GM19238 (cell line): Measurements from ENCODE around the gene TRIM66.
A peak's percentile ranks its signal among the peaks of the same experiment; 100 is the strongest.
"Not testable (repeated sequence)": the region's sequence is repeated elsewhere in the genome, so short reads cannot be mapped to it uniquely, and the experiment has no call there.

Source experiments
- DNase-seq: peaks from one replicate; pipeline ENCODE4 v3.0.0; 2011; ENCODE audit warnings: low spot score; ENCODE audit not compliant: insufficient read length

Gene TRIM66

DNA sequence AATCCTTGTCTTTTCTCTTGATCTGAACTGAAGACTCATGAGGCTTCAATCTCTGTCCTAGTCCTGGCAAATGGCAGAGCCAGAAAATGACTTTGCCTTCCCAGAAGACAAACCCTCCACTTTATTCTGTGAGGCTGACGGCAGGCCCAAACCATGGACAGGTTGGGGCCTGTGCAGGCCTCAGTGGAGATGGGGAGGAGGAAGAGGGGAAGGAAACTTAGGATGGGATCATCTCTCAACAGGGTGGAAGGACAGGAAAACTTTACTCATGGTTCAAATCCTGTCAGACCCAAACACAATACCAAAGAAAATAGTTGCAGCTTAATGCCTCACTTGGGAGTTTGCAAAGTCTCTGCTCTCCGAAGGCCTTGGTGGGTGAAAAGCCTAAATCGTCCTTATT lies 10.0 kb upstream of the TRIM66 start:
- no peak for DNase-seq

- DNase-seq: no peak
These were observed 9.1 kb upstream of the TRIM66 start for GRCh38 chr11:8691601-8692000.

DNA sequence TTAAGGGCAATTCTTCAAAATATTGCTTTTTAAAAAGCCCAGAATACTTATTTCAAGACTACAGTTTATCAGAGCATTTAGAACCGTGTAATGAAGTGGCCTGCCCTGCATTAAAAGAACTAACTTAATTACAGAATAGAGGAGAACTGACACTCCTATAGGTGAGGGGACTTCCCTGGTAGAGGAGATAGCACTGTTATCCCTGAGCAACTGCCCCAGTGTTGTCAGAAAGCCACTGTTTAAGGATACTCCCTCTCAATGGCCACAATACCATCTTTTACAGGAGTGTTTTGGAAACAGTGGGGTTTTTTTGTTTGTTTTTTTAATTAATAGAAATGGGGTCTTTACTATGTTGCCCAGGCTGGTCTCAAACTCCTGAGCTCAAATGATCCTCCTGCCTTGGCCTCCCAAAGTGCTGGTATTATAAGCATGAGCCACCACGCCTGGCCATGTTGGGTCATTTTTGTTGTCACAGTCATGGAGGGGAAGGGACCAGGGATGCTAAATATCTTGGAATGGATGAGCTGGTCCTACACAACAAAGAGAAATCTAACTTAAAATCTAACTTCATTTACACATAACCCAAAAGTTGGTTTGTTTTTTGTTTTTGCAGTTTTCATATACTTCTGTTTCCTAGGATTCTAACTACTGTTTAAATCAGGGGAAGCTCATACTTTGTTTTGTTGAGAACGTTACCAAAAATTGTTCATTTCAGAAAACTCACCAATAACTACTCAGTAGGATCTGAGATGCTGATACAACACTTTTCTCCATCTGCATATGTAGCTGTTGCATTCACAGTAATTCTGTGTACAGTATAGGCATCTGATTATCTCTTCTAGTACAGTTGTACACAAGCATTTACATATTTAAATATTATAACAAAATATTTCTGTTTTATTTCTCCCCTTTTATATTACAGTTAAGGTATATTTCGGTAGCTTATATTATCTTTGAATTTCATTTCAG lies 8.2 kb upstream of the TRIM66 start:
- DNase-seq: no peak

- DNase-seq: no peak
These were observed 7.3 kb upstream of the TRIM66 start for GRCh38 chr11:8689726-8690255.

- DNase-seq: peak; percentile 97
These were observed 6.2 kb upstream of the TRIM66 start for GRCh38 chr11:8688414-8689362.

DNA sequence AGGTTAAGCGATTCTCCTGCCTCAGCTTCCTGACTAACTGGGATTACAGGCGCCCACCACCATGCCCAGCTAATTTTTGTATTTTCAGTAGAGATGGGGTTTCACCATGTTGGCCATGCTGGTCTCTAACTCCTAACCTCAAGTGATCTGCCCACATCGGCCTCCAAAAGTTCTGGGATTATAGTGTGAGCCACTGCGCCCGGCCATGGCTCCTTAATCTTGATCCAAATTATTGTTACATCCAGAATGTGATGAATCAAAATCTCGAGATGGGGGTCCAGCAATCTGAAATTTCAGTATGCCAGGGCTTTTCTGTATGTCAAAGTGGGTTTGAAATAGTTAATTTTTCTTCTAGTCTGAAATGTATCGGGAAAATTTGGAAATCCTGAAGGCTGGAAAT lies 3.9 kb upstream of the TRIM66 start:
- no peak for DNase-seq

- no peak for DNase-seq
These were observed 3.4 kb upstream of the TRIM66 start for GRCh38 chr11:8685820-8686219.

- no peak for DNase-seq
These were observed 2.8 kb upstream of the TRIM66 start for GRCh38 chr11:8685306-8685705.

GRCh38 chr11:8684600-8685290 lies 2.3 kb upstream of the TRIM66 start:
- DNase-seq: no peak

- DNase-seq: no peak
These were observed 796 bp upstream of the TRIM66 start for GRCh38 chr11:8683115-8683807.

- no peak for DNase-seq
These were observed 595 bp downstream of the TRIM66 start for GRCh38 chr11:8681837-8682302.

DNA sequence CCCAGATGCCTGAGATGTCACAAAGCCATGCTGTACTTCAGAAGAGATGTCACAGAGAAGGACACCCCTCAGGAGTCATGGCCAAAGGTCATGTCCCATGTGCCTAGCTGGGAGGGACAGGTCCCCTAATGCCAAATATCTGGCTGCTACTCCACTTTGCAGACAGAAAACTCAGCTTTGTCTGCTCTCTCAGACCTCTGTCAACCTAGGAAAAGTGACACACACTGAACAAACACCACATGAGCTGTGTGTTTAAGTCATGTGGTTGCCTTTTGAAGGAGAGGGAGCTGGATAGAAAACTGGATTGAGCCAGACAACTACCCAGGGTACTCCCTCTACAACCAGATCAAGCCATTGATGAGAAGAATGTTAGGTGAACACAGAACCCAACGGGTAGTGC lies 3.5 kb downstream of the TRIM66 start:
- DNase-seq: no peak

GRCh38 chr11:8676458-8676857 lies 6.0 kb downstream of the TRIM66 start:
- DNase-seq: no peak

GRCh38 chr11:8674859-8675258 lies 7.6 kb downstream of the TRIM66 start:
- DNase-seq: no peak

GRCh38 chr11:8672346-8672745 lies 10.1 kb downstream of the TRIM66 start:
- DNase-seq: no peak

DNA sequence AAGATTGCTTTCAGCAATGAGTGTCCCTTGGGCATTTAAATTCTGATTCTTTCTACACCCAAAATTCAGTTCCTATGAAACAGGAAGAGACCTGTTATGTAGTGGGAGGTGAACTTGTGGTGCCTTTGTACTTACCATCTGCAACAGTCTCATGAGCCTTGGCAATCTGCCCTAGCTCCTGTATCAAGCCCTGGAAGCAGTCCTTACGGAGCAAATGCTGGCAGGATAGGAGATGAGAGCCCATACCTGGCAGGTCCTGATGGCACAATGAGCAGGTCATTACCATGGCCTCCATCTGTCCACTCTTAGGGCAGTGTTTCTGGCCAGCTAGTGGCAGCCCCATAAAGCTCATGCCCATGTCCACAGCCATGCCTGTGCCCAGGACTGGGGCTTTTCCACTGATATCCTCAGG lies 10.8 kb downstream of the TRIM66 start:
- DNase-seq: no peak

DNA sequence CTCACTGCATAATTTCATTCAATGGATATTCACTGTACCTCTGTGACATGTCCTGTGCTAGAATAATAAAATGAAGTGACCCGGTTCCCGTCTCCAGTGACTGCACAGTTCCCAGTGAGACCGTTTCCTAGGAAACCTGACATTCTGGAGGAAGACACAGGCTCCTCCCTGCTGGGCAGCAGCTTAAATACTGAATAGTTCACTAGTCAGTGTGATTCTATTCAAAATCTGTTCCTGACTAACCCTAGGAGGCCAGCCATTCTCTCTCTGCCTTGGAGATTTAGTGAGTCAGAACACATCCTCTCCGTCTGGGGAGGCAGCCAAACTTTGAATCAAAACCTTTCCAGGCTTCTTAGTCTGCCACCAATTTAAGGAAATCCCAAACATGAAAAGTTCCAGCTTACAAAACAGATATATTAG lies 11.3 kb downstream of the TRIM66 start:
- no peak for DNase-seq

- not testable (repeated sequence) for DNase-seq
These were observed 12.4 kb downstream of the TRIM66 start for GRCh38 chr11:8670081-8670480.

GRCh38 chr11:8665222-8665621 lies 17.2 kb downstream of the TRIM66 start:
- no peak for DNase-seq

DNA sequence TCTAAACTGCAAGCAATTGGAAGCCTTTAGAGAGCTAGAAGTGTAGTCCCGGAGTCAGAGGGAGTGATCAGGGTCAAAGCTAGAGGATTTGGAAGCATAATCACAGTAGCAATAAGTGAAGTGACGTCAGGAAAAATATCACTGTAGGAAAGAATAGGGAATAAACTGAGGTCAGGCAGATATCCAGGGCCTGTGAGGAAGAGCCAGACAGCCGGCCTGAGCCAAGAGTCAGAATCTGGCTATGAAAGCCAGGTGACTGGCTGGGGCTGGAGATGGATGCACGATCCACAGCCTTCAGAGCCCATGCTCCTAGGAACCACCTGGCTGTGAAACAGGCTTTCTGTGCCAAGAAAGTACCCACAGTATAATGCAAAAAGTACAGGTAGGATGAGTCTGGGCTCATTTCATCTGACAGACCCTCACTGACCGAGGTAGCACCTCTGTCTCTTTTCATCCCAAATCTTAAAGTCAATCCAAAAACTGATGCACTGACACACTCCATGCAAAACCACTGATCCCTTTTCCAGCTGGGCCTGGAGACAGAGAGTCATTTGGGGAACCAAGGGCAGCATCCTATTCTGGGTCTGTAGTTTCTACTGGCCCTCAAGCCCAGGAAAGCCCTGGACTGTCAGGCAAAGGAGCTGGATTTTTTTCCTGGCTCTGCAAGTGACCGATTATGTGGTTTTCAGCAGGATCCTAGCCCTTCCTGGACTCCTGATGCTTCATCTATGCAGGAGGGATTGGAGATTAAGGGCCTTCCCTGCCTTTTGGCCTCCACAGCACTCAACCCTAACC lies 21.3 kb downstream of the TRIM66 start:
- DNase-seq: no peak
